ENCODE data around the gene SLC45A1.

SLC45A1 gene

GRCh38 chr1:8356256-8357209 is 38.6 kb downstream of the SLC45A1 start:
- DNase-seq, result no peak

GRCh38 chr1:8357329-8358101 is 39.6 kb downstream of the SLC45A1 start:
- no peak for DNase-seq

GRCh38 chr1:8358241-8358896 is 40.5 kb downstream of the SLC45A1 start:
- no peak for DNase-seq

GRCh38 chr1:8358897-8359616 is 41.1 kb downstream of the SLC45A1 start:
- no peak for DNase-seq

GRCh38 chr1:8359617-8360481 is 41.9 kb downstream of the SLC45A1 start:
- DNase-seq, result no peak

GRCh38 chr1:8360493-8361197 is 42.7 kb downstream of the SLC45A1 start:
- no peak for DNase-seq

- no peak for DNase-seq
Measured at GRCh38 chr1:8361198-8361849, 43.4 kb downstream of the SLC45A1 start.

- DNase-seq, result no peak
Measured at GRCh38 chr1:8362701-8363101, 44.8 kb downstream of the SLC45A1 start.

- no peak for DNase-seq
Measured at GRCh38 chr1:8363186-8363766, 45.4 kb downstream of the SLC45A1 start.

GRCh38 chr1:8363767-8364301 is 45.9 kb downstream of the SLC45A1 start:
- no peak for DNase-seq

- DNase-seq, result no peak
Measured at GRCh38 chr1:8364528-8365442, 46.9 kb downstream of the SLC45A1 start.

GRCh38 chr1:8365661-8366362 is 47.9 kb downstream of the SLC45A1 start:
- no peak for DNase-seq

GRCh38 chr1:8367571-8368194 is 49.8 kb downstream of the SLC45A1 start:
- no peak for DNase-seq

GRCh38 chr1:8368956-8369639 is 51.2 kb downstream of the SLC45A1 start:
- no peak for DNase-seq

GRCh38 chr1:8370046-8370881 is 52.4 kb downstream of the SLC45A1 start:
- no peak for DNase-seq

GRCh38 chr1:8370905-8371315 is 53.0 kb downstream of the SLC45A1 start:
- no peak for DNase-seq
